GM10248 (cell line): ENCODE data around the gene ACSF2.

Source experiments
- CTCF ChIA-PET: fragments of 300-600 bp; sonication (Branson Sonifier 250); formaldehyde crosslinking; extraction: SDS; loops from one replicate; lab custom pipeline; 2021; ENCODE audit warnings: antibody characterized with exemption; lab: Yijun Ruan, JAX
- POLR2A ChIA-PET: fragments of 350-650 bp; sonication (Branson Sonifier 250); formaldehyde crosslinking; extraction: SDS; loops from one replicate; lab custom pipeline; 2020; ENCODE audit warnings: antibody characterized with exemption; lab: Yijun Ruan, JAX
- DNase-seq: peaks from one replicate; pipeline ENCODE4 v3.0.0; 2012; ENCODE audit errors: extremely low spot score
- TF ChIP-seq, protein P1 (sequence below): IDR thresholded peaks from 2 replicates; pipeline ENCODE4 v1.5.1; 2012; ENCODE audit warnings: mild to moderate bottlenecking, low read depth; ENCODE audit errors: extremely low read depth, missing control alignments, control extremely low read depth

The ACSF2 gene

GRCh38 chr17:50507871-50508572 lies 82.0 kb downstream of the ACSF2 start, which contains the start of gene MYCBPAP:
MYCBPAP (plus strand) TSS chr17:50508439; CDS start chr17:50508675, 236 bp downstream.
- TF ChIP-seq, protein P1, sequence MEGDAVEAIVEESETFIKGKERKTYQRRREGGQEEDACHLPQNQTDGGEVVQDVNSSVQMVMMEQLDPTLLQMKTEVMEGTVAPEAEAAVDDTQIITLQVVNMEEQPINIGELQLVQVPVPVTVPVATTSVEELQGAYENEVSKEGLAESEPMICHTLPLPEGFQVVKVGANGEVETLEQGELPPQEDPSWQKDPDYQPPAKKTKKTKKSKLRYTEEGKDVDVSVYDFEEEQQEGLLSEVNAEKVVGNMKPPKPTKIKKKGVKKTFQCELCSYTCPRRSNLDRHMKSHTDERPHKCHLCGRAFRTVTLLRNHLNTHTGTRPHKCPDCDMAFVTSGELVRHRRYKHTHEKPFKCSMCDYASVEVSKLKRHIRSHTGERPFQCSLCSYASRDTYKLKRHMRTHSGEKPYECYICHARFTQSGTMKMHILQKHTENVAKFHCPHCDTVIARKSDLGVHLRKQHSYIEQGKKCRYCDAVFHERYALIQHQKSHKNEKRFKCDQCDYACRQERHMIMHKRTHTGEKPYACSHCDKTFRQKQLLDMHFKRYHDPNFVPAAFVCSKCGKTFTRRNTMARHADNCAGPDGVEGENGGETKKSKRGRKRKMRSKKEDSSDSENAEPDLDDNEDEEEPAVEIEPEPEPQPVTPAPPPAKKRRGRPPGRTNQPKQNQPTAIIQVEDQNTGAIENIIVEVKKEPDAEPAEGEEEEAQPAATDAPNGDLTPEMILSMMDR = peak; percentile 38
- POLR2A ChIA-PET = no interaction called here
- DNase-seq = peak; percentile 87
- CTCF ChIA-PET = interaction anchor here (1.2 kb wide), 1 partner anchor 11 kb away, joined by 3 read pairs; no protein-coding TSS in a partner anchor

- no peak for DNase-seq
- ChIA-PET POLR2A (no interaction called here), CTCF (interaction anchor here (1.0 to 1.5 kb wide), 5 partner anchors 8 to 33 kb away, joined by 3 to 6 read pairs (median 3); no protein-coding TSS in a partner anchor)
- TF ChIP-seq, protein P1 = no peak
Measured at GRCh38 chr17:50508573-50509460, 82.8 kb downstream of the ACSF2 start.

DNA sequence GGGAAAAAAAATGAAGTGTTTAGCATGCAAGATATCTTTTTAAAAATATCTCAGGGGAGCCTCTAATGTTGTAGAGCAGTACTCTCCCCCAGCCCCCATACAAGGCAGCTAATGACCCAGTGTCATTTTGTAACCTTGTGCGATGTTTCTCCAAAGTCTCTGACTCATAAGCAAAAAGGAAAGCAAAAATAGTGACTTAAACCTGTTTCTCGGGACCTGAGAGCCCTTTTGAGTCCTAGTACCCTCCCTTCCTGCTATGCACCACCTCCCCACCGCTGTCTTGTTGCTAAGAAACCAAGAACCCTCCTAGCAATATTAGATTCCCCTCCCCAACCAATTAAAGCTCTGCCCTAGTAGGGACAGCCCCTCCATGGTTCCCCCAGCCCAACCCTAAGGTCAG lies 85.0 kb downstream of the ACSF2 start:
- ChIA-PET CTCF (interaction anchor here (0.8 to 1.8 kb wide), 7 partner anchors 9 to 114 kb away, joined by 3 to 7 read pairs (median 3); partner anchors contain the start of gene LRRC59), POLR2A (interaction anchor here (0.5 kb wide), 1 partner anchor 14 kb away, joined by 6 read pairs; no protein-coding TSS in a partner anchor)
- peak; percentile 87 for DNase-seq
- TF ChIP-seq, protein P1 = no peak

GRCh38 chr17:50513495-50513894 lies 87.5 kb downstream of the ACSF2 start:
- ChIA-PET CTCF (no interaction called here), POLR2A (no interaction called here)
- TF ChIP-seq, protein P1 = no peak
- no peak for DNase-seq

DNA sequence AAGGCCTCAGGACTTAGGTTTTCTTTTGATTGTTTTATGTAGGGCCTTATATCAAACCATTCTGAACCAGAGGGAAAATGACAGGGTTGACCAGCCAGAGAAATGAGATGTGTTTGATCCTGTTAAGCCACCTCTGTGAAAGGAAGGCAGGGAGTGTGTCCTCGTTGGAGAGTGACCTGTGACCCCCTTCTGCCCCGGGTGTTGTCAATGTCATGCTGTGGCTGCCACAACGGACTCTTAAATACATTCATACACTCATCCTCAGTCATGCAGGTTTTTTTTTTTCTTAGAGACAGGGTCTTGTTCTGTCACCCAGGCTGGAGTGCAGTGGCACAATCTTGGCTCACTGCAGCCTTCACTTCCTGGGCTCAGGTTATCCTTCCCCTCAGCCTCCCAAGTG lies 88.4 kb downstream of the ACSF2 start:
- TF ChIP-seq, protein P1 = no peak
- CTCF ChIA-PET = interaction anchor here (0.8 to 1.4 kb wide), 3 partner anchors 11 to 36 kb away, joined by 3 to 9 read pairs (median 7); no protein-coding TSS in a partner anchor
- POLR2A ChIA-PET = no interaction called here
- DNase-seq = no peak
